ENCODE measurements around the gene ROR1. TPM values are rescaled to one million over a fixed set of nuclear protein-coding genes. Genes with fewer than 3 reads are reported as not detected.
"Not testable (repeated sequence)": the region's sequence is repeated elsewhere in the genome, so short reads cannot be mapped to it uniquely, and the experiment has no call there.

The ROR1 gene
- total RNA-seq, 1 donor from 2014 or later: 2.5 TPM

DNA sequence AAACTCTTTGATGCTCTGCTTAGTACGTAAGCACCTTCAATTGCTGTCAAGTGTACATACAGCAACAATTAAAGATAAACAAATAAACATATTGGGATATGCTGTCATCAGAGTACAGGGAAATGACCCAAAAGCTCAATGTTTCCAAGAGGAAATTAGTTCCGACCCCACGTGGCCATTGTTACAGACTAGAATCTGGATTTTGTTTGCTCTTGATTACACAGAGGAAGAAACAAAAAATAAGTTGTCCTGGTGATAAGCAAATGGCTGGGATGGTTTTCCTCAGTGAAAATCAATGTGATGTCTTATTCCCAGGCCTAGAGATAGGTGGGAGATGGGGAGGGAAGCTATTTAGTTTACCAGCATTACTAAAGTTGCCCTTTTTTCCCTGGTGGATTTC is 316.6 kb downstream of the ROR1 start:
- DNase-seq (ENCODE audit: low read depth, low spot score): peak; percentile 35

DNA sequence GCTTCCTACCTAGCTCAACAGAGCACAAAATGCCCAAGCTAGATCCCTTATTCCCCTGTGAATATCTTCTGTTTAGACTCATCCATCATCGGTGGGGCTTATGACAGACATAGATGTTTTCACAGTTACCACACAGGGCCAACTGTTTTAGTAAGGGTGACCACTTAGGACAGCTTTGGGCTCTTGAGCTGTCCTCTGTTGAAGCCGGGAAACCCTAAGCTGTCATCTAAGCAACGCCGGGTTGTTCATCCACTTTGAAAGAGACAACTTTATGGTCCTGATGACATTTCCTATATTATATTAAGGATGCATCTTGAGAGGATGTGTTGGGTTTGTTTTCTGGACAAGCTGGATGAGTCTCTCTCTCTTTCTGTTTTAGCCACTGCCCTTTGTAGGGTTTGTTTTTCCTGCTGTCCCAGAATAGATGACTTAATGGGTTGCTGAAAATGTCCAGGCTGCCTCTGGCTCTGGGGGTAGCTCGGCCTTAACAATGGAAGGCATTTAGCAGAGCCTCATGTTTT is 319.1 kb downstream of the ROR1 start:
- DNase-seq (ENCODE audit: low read depth, low spot score): no peak

DNA sequence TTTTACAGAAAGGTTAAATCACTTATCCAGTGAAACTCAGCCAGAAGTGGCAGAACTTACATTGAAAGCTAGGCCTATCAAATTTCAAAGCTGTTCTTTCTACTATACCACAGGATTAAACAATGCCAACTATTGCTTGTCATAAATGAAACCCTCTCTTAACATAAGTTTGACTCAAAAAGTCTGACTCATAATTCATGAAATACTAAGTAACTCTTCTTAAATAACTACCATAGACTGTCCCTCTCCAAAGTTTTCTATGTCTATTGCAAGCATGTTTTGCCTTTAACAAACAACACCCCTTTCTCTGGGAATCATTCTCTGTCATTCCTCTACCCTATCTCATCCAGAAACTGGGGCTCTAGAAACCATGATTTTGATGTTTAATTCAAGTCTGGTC is 320.1 kb downstream of the ROR1 start:
- no peak for DNase-seq (ENCODE audit: low read depth, low spot score)

DNA sequence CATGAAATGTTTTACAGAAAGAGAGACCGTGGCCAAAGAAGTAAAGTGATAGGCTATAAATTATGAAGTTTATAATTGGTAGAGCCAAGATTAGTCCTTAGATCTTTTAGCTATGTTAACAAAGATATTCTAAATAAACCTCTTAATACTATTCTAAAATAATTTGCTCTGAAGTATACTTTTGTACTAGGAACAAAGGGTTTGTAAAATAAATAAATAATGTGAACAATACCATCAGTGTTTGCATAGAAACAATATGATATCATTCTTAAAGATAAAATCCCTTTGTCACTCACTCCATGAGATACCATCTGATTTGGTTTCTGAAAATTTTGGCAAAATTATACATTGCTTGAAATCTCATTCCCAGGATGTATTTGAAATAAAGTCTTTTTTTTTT is 322.0 kb downstream of the ROR1 start:
- DNase-seq (ENCODE audit: low read depth, low spot score): no peak

DNA sequence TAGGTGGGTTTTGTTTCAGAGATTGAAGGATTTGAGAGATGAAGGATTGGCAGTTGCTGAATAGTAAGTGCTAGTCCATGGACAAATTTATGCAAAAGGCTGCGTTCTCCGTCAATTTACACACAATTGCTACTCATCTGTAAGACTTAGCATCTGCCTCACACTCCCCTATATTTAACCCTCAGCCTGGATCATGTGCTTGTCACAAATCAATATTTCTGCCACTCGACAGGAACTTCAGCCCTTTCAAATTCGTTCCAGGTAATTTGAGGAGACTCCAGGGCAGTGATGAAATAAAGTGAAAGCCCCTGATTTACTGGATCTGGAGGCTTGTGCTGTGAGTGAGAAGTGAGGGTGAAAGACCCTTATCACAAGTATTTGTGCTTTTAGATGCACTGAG is 324.0 kb downstream of the ROR1 start:
- no peak for DNase-seq (ENCODE audit: low read depth, low spot score)

DNA sequence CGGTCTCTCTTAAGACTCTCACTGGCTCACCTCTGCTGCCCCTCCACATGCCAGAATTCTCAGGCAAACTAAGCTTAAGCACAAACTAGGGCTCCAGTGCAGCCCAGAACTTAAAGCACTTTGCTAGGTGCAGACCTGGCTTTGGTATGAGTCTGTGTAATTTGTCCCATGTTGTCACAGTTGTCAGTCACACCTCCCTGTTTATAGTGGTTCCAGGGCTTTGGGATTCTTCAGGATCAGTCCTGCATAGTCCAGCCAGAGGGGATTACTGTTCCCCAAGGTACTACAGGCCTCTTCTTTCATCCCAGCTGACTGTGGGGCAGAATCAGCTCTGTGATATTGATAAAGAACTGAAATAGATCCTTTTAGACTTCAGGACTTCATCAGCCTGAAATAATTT is 324.6 kb downstream of the ROR1 start:
- no peak for DNase-seq (ENCODE audit: low read depth, low spot score)

DNA sequence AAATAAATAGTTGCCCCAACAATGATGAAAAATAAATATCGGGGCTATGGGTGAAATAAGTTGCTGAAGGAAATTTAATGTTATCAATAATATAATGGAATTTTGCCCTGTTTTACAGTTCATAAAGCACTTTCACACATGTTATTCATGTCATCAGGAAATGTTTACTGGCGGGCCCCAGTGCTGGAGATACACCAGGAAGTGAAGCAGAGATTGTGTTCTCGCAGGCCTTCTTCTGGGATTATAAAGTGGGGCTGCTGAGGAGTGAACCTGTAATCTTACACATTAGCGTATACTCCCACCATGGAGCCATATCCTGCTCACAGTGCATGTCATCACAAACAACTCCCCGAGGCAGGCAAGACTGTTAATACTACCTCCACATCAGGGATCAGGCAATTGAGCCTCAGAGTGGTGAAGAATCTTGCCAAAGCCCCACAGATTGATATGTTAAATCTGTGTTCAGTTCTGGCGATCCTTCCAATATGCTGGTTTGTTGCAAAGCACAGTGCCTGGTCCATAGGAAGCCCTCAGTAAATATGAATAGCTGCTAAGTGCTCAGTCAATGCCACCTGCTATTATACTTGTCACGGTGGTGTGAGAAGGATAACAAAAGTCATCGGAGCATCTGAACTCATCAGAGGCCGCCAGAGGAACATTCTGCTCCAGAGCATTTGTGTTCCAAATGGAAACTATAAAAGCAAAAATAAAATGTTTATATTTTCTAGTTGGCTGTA is 325.2 kb downstream of the ROR1 start:
- no peak for DNase-seq (ENCODE audit: low read depth, low spot score)

DNA sequence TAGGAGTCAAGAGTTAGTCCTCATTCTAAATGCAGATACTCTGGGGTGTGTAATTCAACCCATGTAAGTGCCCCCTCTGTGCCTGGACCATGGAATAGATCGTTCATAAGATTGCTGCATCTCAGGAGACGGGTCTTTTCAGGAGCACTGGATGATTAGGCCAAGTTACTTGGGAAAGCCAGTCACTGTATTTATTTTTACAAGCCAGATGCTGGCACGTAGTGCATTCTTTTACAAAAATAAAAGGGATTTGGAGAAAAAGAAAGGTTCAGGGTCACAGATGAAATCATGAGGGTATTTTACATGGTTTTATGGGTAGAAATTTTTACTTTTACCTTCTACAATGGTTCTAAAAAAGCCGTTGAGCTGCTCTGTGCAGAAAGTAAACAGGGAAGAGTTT is 327.0 kb downstream of the ROR1 start:
- DNase-seq (ENCODE audit: low read depth, low spot score): no peak

DNA sequence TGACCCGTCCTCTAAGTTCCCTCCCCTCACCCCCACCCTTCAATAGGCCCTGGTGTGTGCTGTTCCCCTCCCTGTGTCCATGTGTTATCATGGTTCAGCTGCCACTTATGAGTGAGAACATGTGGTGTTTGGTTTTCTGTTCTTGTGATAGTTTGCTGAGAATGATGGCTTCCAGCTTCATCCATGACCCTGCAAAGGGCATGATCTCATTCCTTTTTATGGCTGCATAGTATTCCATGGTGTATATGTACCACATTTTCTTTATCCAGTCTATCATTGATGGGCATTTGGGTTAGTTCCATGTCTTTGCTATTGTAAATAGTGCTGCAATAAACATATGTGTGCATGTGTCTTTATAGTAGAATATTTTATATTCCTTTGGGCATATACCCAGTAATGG is 330.8 kb downstream of the ROR1 start:
- DNase-seq (ENCODE audit: low read depth, low spot score): not testable (repeated sequence)

DNA sequence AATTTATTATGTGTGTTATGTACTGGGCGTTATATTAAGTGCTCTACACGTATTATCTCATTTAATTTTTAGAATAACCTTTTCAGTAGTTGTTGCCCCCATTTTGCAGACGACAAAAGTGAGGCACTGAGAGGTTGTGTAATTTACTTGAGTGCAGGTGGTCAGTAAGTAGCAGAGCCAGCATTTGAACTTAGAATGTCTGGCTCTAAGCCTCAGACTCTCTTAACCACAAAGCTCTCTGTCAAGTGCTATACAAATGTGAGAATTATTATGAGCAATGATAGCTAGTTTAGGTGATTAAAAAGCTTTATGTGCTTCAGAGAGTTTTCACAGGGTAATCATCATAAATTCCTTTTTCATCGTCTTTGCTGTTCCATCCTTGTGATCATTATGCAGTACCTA is 333.3 kb downstream of the ROR1 start:
- DNase-seq (ENCODE audit: low read depth, low spot score): no peak

DNA sequence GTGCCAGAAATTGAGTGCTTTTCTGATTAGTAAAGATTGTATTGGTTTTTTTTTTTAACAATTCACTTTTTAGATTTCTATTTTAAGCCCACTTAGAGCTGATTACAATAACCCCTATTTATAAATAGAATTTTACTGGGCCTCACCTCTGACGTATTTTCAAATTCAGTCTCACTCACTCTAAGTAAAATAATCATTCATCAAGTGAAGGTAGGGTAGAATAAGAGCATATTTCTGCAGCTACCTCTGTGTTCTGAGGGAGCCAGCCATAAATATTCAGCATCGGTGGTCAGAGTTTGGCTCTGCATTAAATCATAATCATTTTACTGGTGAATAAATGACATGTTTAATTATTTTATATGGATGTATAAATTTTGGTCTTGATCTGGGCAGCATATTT is 333.8 kb downstream of the ROR1 start:
- DNase-seq (ENCODE audit: low read depth, low spot score): no peak

DNA sequence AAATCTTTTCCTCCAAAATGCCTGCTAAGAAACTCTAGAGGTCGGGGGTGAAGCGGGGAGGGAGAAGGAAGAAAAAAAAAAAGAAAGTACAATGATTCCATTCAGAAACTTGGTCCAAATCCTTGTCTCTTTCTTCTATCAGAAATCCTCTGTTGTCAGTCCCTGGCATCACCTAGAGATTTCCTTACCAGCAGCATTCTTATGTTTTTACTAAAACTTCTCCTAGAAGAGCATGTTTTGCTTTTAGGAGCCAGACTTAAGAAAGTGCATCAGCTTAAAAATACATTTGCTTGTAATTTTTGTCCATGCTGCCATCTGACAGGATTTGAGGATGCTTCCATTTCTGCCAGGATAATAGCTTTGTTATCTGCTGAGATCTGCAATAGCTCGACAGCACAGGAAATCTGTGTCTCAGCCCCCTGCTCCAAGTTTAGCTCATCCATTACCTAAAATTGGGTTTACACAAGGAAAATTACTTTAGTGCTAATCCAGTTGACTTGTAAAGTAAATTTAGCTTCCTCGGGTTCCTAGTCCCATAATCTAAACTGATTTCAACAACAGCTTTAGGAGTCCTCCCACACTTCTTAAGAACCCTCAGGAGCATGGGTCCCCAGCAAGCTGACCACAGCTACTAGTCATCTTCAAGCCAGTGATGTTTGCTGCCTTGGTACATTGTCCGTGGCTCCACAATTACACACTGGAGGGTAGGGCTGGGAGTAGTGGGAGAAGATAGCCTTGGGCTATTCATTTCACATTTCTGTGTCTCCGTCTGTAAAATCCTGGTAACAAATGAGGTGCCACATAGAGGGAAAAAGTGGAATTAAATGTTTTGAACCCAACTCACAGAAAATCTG is 337.3 kb downstream of the ROR1 start:
- no peak for DNase-seq (ENCODE audit: low read depth, low spot score)

DNA sequence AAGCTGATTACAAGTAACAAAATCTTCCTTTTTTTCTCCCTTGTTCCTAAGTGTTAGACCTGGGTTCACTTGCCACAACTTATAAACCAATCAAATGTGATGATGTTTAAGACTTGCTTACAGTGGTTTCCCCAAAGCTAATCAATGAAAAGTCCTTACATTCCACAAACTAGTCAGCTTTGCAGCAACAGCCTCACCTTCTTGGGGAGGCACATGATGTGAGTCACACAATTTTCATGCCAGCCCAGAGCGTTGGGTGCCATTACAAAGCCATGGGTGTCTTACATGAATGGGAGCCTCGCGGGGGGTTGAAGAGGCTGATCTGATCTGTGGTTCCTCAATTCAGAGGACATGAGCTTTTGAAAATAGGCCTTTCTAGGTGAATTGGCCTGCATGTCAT is 338.0 kb downstream of the ROR1 start:
- no peak for DNase-seq (ENCODE audit: low read depth, low spot score)

DNA sequence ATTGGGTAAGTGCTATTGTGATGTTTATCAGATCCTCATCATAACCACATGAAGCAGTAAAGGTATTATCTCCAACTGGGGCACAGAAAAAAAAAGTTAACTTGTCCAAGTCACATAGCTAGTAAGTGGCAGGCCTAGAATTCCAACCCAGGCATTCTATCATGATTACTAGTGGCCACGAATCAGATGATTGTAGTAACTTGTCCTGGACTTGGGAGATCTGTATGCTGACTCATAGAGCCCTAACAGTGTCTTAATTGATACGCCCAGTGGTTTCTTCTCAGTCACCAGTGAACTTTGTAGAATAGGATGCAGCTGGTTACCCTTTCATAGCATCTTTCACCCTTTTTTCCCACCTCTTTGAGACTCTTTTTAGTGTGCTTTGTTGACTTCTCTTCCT is 338.5 kb downstream of the ROR1 start:
- DNase-seq (ENCODE audit: low read depth, low spot score): no peak

DNA sequence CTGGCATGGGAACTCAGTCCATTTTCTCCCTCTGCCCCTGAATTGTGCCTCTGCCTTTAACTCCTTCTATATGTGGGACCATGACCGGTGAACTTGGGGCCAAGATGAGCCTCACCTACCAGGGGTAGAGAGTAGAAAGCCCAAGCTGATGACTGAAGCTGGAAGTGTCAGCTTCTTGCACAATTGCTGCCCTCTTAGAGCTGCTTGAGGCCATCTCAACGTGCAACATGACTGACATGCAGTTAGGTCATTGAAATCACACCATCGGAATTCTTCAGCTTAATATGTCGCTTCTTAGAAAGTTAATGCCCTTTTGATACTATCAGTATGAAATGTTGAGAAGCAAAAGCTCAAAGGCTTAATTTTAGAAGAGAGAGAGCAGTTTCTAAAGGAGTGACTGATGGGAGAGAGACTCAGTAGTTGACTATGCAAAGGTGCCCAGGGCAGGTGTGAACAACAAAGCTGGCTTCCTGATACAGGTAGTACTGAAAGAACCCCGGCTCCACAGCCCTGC is 340.3 kb downstream of the ROR1 start:
- no peak for DNase-seq (ENCODE audit: low read depth, low spot score)

DNA sequence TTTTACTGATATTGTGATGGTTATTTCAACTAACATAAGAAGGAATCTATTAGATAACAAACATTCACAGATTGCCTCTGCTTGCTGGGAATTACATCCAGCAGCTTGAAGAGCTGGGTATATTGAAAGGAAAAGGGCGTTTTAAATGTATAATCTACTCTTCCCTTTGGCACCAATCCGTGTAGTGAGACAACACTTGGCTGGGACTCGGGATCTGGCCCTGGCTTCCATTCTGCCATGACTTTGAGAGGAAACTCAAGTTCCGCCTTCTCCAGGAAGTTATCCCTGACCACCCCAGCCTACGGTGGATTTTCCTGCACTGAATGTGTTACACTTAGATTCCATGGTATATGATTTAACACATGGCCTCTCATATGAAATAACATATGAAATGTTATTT is 342.7 kb downstream of the ROR1 start:
- DNase-seq (ENCODE audit: low read depth, low spot score): no peak

DNA sequence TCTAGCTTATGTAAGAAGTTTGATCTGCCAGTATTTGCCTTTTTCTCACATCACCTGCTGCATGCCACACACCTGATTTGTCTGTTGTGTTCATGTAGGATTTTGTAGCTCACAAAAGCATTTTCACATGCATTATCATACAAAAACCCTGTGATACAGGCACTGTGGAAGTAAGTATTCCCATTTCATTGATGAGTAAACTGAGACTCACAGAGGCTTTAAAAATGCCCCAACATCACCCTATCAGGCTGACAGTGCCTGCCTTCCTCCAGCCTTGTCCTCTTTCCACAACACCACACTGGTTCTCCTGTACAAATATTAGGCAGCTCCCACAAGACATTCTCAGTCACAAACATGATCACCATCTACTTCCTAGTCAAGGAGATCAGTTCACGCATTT is 343.7 kb downstream of the ROR1 start:
- DNase-seq (ENCODE audit: low read depth, low spot score): no peak

DNA sequence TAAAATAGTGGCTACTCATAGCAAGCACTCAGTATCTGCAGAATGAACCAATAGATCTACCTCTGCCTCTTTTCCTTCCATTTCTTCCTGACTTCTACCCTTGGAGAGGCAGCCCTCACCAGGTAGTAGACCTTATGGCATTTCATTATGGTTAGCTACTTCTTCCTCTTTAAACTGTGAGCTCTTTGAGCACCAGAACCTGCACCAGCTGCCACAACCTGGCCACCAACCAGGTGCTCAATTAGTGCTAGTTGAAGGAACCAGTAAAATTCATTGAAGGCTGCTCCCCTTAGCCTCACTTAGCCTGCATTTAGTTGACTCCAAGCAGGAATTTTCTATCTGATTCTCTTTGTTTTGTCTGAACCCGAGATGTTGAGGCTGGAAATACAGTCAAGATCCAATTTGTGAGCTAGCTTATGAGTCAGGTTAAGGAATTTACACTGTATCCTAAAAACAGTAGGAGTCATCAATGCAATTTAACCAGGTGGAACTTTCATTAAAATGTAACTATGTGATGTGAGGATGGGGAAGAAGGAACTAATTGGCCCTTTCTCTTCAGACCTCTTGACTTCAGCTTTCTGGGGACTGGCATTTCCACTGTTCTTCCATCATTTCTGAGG is 348.1 kb downstream of the ROR1 start:
- DNase-seq (ENCODE audit: low read depth, low spot score): no peak

DNA sequence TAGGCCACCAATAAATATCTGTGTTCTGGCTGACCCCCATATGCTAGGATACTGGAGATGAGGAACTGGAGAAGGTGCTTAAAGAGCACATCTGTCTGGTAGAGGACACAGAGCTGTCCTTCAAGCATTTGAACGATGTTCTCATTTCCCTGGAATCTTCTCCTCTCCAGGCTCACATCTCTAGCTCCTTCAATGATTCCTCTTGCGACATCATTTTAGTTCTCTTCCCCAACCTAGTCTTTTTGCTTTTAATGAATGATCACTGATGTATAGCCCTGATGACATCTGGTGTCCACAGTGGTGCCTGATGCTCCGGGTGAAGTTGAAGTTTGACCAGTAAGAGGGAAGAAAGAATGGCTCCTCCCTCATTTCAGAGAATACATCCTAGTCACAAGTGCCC is 348.8 kb downstream of the ROR1 start:
- DNase-seq (ENCODE audit: low read depth, low spot score): no peak

DNA sequence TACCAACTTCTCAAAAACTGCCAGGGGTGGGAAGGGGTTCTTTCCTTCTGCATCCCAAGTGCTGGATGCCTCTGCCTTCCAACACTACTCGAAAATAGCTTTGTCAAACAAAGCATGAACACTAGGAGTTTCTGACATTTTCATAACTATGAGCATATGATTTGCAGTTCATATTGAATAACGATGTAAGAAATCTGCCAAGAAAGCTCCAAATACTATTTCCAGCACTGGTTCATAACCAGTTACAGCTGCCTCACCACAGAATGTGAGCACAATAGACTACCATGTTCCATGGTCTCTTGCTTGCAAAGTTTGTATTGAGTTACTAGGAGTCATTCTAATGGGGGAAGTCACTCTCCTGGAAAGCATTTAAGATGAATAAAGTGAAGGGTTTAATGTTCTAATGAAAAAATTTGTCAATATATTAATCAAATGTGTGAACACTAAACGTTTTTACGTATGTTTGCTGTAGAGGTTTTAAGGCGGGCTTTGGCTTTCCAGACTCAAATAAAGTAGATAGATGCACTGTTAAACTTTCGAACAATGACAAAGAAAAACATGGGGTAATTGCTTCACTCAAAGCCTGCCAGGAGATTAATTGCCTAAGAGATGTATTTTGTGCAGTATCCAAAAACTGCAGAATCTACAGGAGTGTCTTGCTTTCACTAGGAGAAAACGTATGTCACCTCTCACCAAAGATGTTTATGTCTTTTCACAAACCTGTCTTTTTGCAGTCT is 351.1 kb downstream of the ROR1 start:
- DNase-seq (ENCODE audit: low read depth, low spot score): no peak

DNA sequence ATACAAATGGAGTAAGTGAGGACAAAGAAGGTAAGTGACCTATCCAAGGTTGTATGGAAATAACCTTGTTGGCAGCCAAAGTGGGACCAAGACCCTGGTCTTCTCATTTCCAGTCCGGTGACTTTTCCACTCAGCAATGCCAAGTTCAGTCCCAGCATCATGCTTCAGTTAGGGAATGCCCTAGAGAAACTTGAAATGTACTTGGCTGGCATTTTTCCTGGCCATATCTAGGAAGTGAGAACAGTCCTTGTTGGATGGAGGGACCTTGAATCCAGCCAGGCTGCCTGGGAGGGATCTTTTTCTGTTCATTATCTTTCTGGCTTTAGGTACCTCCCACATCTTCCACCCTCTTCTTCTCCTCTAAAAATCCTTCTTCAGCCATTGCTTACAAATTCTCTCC is 352.8 kb downstream of the ROR1 start:
- no peak for DNase-seq (ENCODE audit: low read depth, low spot score)
